Stimulated activated CD4-positive, alpha-beta T cell treated with anti-CD3 and anti-CD28 coated beads, Interleukin-1b, Interleukin-23, amount 100 ng/mL, for 24 hours (primary cell): ENCODE results near the gene NINJ2.

Source experiments
- DNase-seq, 4 experiments: peaks; one replicate each; pipeline ENCODE4 v3.0.0-alpha.2; 2020; ENCODE audit warnings: low read depth in 4 of 4, low spot score in 1 of 4

NINJ2 gene

GRCh38 chr12:617304-617915 is 45.8 kb downstream of the NINJ2 start:
- no peak for DNase-seq

- no peak for DNase-seq
Observed at GRCh38 chr12:615620-616019, 47.6 kb downstream of the NINJ2 start.

- DNase-seq = no peak
Observed at GRCh38 chr12:614411-614970, 48.8 kb downstream of the NINJ2 start.

- DNase-seq = no peak
Observed at GRCh38 chr12:613996-614395, 49.2 kb downstream of the NINJ2 start.

GRCh38 chr12:612886-613285 is 50.4 kb downstream of the NINJ2 start:
- no peak for DNase-seq

GRCh38 chr12:612293-612692 is 51.0 kb downstream of the NINJ2 start:
- no peak for DNase-seq

- no peak for DNase-seq
Observed at GRCh38 chr12:611721-612120, 51.5 kb downstream of the NINJ2 start.

GRCh38 chr12:608921-609320 is 54.3 kb downstream of the NINJ2 start:
- DNase-seq = no peak

GRCh38 chr12:608413-608812 is 54.8 kb downstream of the NINJ2 start:
- no peak for DNase-seq

GRCh38 chr12:607541-608001 is 55.7 kb downstream of the NINJ2 start:
- no peak for DNase-seq

GRCh38 chr12:604956-605355 is 58.3 kb downstream of the NINJ2 start:
- no peak for DNase-seq

GRCh38 chr12:602700-603068 is 60.6 kb downstream of the NINJ2 start:
- no peak for DNase-seq

GRCh38 chr12:601976-602699 is 61.1 kb downstream of the NINJ2 start:
- DNase-seq = no peak

- DNase-seq = no peak
Observed at GRCh38 chr12:599756-600155, 63.5 kb downstream of the NINJ2 start.

- DNase-seq = no peak
Observed at GRCh38 chr12:597926-598568, 65.2 kb downstream of the NINJ2 start.

- no peak for DNase-seq
Observed at GRCh38 chr12:593396-594270, 69.6 kb downstream of the NINJ2 start.

GRCh38 chr12:592024-592505 is 71.2 kb downstream of the NINJ2 start:
- DNase-seq = no peak

GRCh38 chr12:591167-592023 is 71.8 kb downstream of the NINJ2 start:
- no peak for DNase-seq

- DNase-seq = no peak
Observed at GRCh38 chr12:590206-590750, 73.0 kb downstream of the NINJ2 start.

- DNase-seq = no peak
Observed at GRCh38 chr12:588646-589045, 74.6 kb downstream of the NINJ2 start.
